A549 (cell line): Measurements from ENCODE around the gene GHR. TPM values are rescaled to one million over a fixed set of nuclear protein-coding genes. Genes with fewer than 3 reads are reported as not detected.

Experiments
- ATAC-seq, 2 experiments: fragments of 200-7000 bp in 1 of 2; fragments of >200 bp in 1 of 2; cut with Nextera tagmentation in 1 of 2; cut with Tn5 transposase in 1 of 2; 3 replicates each; pipeline versions ENCODE4 v1.8.0 to v1.9.1; 2018 to 2020; ENCODE audit warnings: mild to moderate bottlenecking in 1 of 2, moderate library complexity in 1 of 2
- CTCF ChIA-PET: fragments of 300-600 bp; sonication (Branson Sonifier 250); formaldehyde crosslinking; extraction: SDS; loops from one replicate; lab custom pipeline; 2021; ENCODE audit warnings: antibody characterized with exemption, inconsistent platforms; lab: Yijun Ruan, JAX
- POLR2A ChIA-PET: fragments of 350-600 bp; formaldehyde crosslinking; extraction: SDS; loops from one replicate; lab custom pipeline; 2021; ENCODE audit warnings: antibody characterized with exemption, inconsistent platforms; lab: Yijun Ruan, JAX
- DNase-seq, 2 experiments: peaks; one replicate each; pipeline versions ENCODE4 v3.0.0 to v3.0.0-alpha.2; 2011 to 2016; ENCODE audit warnings: low read depth in 1 of 2, low spot score in 1 of 2
- FAIRE-seq: peaks from 2 replicates; lab custom pipeline; 2011; peaks lifted over from hg19 to GRCh38; lab: Jason Lieb, UNC
- H3K27ac ChIP-seq, 2 experiments: fragments of >200 bp; sonication (Bioruptor Twin); formaldehyde crosslinking; 3 replicates each; pipeline ENCODE4 v1.5.1; 2016 to 2017
- H3K4me1 ChIP-seq: fragments of >200 bp; sonication (Bioruptor Twin); formaldehyde crosslinking; 3 replicates; pipeline ENCODE4 v1.6.1; 2016
- H3K4me2 ChIP-seq: fragments of >200 bp; sonication (Bioruptor Twin); formaldehyde crosslinking; 3 replicates; pipeline ENCODE4 v1.6.1; 2016
- H3K4me3 ChIP-seq: fragments of >200 bp; sonication (Bioruptor Twin); formaldehyde crosslinking; 3 replicates; pipeline ENCODE4 v1.5.1; 2016
- H3K9me3 ChIP-seq: fragments of >200 bp; sonication (Bioruptor Twin); formaldehyde crosslinking; 3 replicates; pipeline ENCODE4 v1.6.1; 2016
- CHD4 ChIP-seq: fragments of 200-600 bp; sonication (generic); IDR thresholded peaks from 2 replicates; pipeline ENCODE4 v1.6.1; 2016; ENCODE audit warnings: antibody characterized with exemption, mild to moderate bottlenecking, borderline replicate concordance
- CTCF ChIP-seq: fragments of >200 bp; sonication (Bioruptor Twin); formaldehyde crosslinking; IDR thresholded peaks from 3 replicates; pipeline ENCODE4 v1.5.1; 2016
- HDAC2 ChIP-seq: fragments of 200-600 bp; sonication (generic); IDR thresholded peaks from 2 replicates; pipeline ENCODE4 v1.6.1; 2016
- HMGXB4 ChIP-seq: fragments of 250-450 bp; sonication (Bioruptor Pico); IDR thresholded peaks from 2 replicates; pipeline ENCODE4 v1.5.0; 2021; ENCODE audit warnings: mild to moderate bottlenecking, moderate library complexity, borderline replicate concordance
- JUNB ChIP-seq: fragments of >200 bp; sonication (Bioruptor Twin); formaldehyde crosslinking; IDR thresholded peaks from 2 replicates; pipeline ENCODE4 v1.6.1; 2016
- MYC ChIP-seq: IDR thresholded peaks from 2 replicates; pipeline ENCODE4 v1.6.1; 2012; ENCODE audit warnings: mild to moderate bottlenecking, inconsistent platforms, low read length, improper control_type of control experiment, borderline replicate concordance
- POLR2A ChIP-seq: IDR thresholded peaks from 2 replicates; pipeline ENCODE4 v1.6.1; 2012; ENCODE audit warnings: mild to moderate bottlenecking, low read length
- SMC3 ChIP-seq: fragments of >200 bp; sonication (Bioruptor Twin); formaldehyde crosslinking; IDR thresholded peaks from 3 replicates; pipeline ENCODE4 v1.6.1; 2018; ENCODE audit warnings: inconsistent platforms
- TFCP2L1 ChIP-seq: fragments of 250-450 bp; sonication (Bioruptor Pico); IDR thresholded peaks from 2 replicates; pipeline ENCODE4 v1.5.0; 2021; ENCODE audit warnings: mild to moderate bottlenecking
- USF2 ChIP-seq: fragments of 450-650 bp; IDR thresholded peaks from 2 replicates; pipeline ENCODE4 v1.6.1; 2014; ENCODE audit warnings: antibody characterized with exemption
- WGBS: methylation state at CpG from one replicate; pipeline ENCODE4 v1.1.6; 2017; ENCODE audit errors: missing lambda C conversion rate; 5-methylcytosine and 5-hydroxymethylcytosine counted together
- polyA plus RNA-seq, 4 experiments: library from polyadenylated mRNA; depleted of rRNA in 3 of 4; stranded (reverse); fragments of >200 nt; fragmentation: RNase III in 1 of 4; extraction: RNeasy Plus Mini Kit Qiagen cat#74134 plus additional on column Dnase treatment in 1 of 4; gene quantifications; 2 replicates in 3 of 4; 3 replicates in 1 of 4; pipeline ENCODE4 v1.2.3, GENCODE V29; 2011 to 2017
- TF ChIP-seq, protein P1 (sequence below): fragments of 200-600 bp; sonication (generic); IDR thresholded peaks from 2 replicates; pipeline ENCODE4 v1.6.1; 2016; ENCODE audit warnings: antibody characterized with exemption, mild to moderate bottlenecking, moderate library complexity
- TF ChIP-seq, protein P2 (sequence below): fragments of >200 bp; sonication (Bioruptor Twin); formaldehyde crosslinking; IDR thresholded peaks from 3 replicates; pipeline ENCODE4 v1.6.1; 2016
- TF ChIP-seq, protein P3 (sequence below): IDR thresholded peaks from 2 replicates; pipeline ENCODE4 v1.6.1; 2012
- TF ChIP-seq, protein P4 (sequence below): IDR thresholded peaks from 2 replicates; pipeline ENCODE4 v1.6.1; 2012

The GHR gene
- polyA plus RNA-seq, 2 of the 4 experiments (the other 2 are of a cell fraction) = 0.05 TPM; not detected in 1

DNA sequence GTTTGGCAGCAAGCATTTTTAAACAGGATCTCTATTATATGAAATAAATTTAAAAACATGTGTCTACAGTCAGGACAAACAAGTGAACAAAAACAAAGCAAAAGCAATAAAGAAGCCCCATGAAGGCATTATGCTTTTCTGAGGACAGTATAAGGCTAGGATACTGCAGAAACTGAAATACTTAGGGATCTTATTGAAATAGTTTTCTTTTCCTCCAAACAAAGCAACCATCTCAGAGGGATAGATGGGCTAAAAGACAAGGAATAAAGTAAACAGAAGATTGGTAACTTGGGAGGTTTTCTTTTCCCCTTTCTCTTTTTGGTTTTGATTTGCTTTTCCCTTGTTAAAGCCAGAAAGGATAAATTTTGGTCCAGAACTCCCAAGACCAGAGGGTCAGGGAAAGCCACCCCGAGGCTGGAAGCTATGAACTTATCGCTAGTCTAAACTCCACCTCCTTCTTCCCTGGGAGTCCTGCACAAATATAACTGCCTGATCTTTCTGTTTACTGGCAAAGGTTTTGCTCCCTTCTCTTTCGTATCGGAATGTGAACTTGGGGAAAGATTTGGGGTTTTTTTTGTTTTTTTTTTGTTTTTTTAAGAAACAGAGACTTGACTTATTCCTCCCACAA, 164.0 kb downstream of the GHR start:
- CTCF ChIA-PET = interaction anchor here (0.7 kb wide), 1 partner anchor 202 kb away, joined by 3 read pairs; no protein-coding TSS in a partner anchor
- ATAC-seq = no peak

More for the DNA sequence above, 164.0 kb downstream of the GHR start:
- POLR2A ChIA-PET = no interaction called here
- TF ChIP-seq USF2 = no peak
- TF ChIP-seq POLR2A = no peak
- TF ChIP-seq HDAC2 = no peak
- TF ChIP-seq MYC = no peak
- no peak for TF ChIP-seq HMGXB4
- TF ChIP-seq, protein P1, sequence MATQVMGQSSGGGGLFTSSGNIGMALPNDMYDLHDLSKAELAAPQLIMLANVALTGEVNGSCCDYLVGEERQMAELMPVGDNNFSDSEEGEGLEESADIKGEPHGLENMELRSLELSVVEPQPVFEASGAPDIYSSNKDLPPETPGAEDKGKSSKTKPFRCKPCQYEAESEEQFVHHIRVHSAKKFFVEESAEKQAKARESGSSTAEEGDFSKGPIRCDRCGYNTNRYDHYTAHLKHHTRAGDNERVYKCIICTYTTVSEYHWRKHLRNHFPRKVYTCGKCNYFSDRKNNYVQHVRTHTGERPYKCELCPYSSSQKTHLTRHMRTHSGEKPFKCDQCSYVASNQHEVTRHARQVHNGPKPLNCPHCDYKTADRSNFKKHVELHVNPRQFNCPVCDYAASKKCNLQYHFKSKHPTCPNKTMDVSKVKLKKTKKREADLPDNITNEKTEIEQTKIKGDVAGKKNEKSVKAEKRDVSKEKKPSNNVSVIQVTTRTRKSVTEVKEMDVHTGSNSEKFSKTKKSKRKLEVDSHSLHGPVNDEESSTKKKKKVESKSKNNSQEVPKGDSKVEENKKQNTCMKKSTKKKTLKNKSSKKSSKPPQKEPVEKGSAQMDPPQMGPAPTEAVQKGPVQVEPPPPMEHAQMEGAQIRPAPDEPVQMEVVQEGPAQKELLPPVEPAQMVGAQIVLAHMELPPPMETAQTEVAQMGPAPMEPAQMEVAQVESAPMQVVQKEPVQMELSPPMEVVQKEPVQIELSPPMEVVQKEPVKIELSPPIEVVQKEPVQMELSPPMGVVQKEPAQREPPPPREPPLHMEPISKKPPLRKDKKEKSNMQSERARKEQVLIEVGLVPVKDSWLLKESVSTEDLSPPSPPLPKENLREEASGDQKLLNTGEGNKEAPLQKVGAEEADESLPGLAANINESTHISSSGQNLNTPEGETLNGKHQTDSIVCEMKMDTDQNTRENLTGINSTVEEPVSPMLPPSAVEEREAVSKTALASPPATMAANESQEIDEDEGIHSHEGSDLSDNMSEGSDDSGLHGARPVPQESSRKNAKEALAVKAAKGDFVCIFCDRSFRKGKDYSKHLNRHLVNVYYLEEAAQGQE = no peak
- TF ChIP-seq, protein P2, sequence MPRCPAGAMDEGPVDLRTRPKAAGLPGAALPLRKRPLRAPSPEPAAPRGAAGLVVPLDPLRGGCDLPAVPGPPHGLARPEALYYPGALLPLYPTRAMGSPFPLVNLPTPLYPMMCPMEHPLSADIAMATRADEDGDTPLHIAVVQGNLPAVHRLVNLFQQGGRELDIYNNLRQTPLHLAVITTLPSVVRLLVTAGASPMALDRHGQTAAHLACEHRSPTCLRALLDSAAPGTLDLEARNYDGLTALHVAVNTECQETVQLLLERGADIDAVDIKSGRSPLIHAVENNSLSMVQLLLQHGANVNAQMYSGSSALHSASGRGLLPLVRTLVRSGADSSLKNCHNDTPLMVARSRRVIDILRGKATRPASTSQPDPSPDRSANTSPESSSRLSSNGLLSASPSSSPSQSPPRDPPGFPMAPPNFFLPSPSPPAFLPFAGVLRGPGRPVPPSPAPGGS = no peak
- no peak for TF ChIP-seq CHD4
- TF ChIP-seq TFCP2L1 (CRISPR knock-in tag) = no peak
- TF ChIP-seq CTCF = no peak
- no peak for TF ChIP-seq JUNB
- TF ChIP-seq, protein P3, sequence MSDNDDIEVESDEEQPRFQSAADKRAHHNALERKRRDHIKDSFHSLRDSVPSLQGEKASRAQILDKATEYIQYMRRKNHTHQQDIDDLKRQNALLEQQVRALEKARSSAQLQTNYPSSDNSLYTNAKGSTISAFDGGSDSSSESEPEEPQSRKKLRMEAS = no peak
- TF ChIP-seq SMC3 = no peak
- TF ChIP-seq, protein P4, sequence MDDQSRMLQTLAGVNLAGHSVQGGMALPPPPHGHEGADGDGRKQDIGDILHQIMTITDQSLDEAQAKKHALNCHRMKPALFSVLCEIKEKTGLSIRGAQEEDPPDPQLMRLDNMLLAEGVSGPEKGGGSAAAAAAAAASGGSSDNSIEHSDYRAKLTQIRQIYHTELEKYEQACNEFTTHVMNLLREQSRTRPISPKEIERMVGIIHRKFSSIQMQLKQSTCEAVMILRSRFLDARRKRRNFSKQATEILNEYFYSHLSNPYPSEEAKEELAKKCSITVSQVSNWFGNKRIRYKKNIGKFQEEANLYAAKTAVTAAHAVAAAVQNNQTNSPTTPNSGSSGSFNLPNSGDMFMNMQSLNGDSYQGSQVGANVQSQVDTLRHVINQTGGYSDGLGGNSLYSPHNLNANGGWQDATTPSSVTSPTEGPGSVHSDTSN = no peak
- WGBS = 20% methylated on average over 4 of the region's 4 CpGs
- DNase-seq (no peak), FAIRE-seq (no peak)
- no peaks in the 10 kb centered on the region for H3K9me3 ChIP-seq
- H3K4me2 ChIP-seq = no peak overlapping the region
- H3K4me3 ChIP-seq = no peak overlapping the region
- no peaks in the 10 kb centered on the region for H3K4me1 ChIP-seq
- no peak overlapping the region for H3K27ac ChIP-seq
